K562 (cell line): ENCODE results near the gene CDC23. TPM values are rescaled to one million over a fixed set of nuclear protein-coding genes. Genes with fewer than 3 reads are reported as not detected.

Experiments
- MTA1 ChIP-seq: fragments of 450-650 bp; IDR thresholded peaks from 2 replicates; pipeline ENCODE4 v1.6.1; 2017; ENCODE audit warnings: borderline replicate concordance
- ZNF408 ChIP-seq: fragments of 250-450 bp; sonication (Bioruptor Pico); IDR thresholded peaks from 2 replicates; pipeline ENCODE4 v1.4.0; 2020; ENCODE audit warnings: low read depth, mild to moderate bottlenecking, moderate library complexity
- ZNF668 ChIP-seq: fragments of 250-450 bp; sonication (Bioruptor Pico); IDR thresholded peaks from 2 replicates; pipeline ENCODE4 v1.8.0; 2022; ENCODE audit warnings: mild to moderate bottlenecking, inconsistent platforms
- polyA plus RNA-seq, 8 experiments: library from polyadenylated mRNA; depleted of rRNA in 4 of 8; stranded (reverse) in 5 of 8; unstranded in 3 of 8; fragments of >200 nt; fragmentation: Nextera tagmentation in 2 of 8; fragmentation: Illumina TruSeq in 1 of 8; extraction: Ambion mirVana in 2 of 8; extraction: Trizol in 1 of 8; gene quantifications; 2 replicates each; pipeline versions ENCODE4 v1.2.1 to v1.2.3, GENCODE V29; 2011 to 2014; ENCODE audit warnings: inconsistent platforms in 1 of 8, missing spikeins in 1 of 8
- total RNA-seq, 7 experiments: library from RNA; depleted of rRNA in 6 of 7; stranded (reverse); fragments of >200 nt in 6 of 7; fragmentation: Illumina TruSeq in 2 of 7; extraction: Trizol in 2 of 7; gene quantifications; 2 replicates each; pipeline versions ENCODE4 v1.2.1 to v1.2.3, GENCODE V29; 2011 to 2021; ENCODE audit warnings: low replicate concordance in 1 of 7
- TF ChIP-seq, protein P1 (sequence below): fragments of 200-600 bp; sonication (generic); IDR thresholded peaks from one replicate; pipeline ENCODE4 v1.6.1; 2012; ENCODE audit warnings: mild to moderate bottlenecking, low read depth, low read length, inconsistent platforms
- TF ChIP-seq, protein P2 (sequence below): fragments of 450-650 bp; IDR thresholded peaks from 2 replicates; pipeline ENCODE4 v1.6.1; 2017; ENCODE audit warnings: antibody characterized with exemption, mild to moderate bottlenecking

The CDC23 gene
- total and polyA plus RNA-seq, 9 of the 15 experiments (the other 6 are each of a cell fraction or from before 2014, with no cell fraction given), result 34.5 to 157 (median 65.5) TPM

DNA sequence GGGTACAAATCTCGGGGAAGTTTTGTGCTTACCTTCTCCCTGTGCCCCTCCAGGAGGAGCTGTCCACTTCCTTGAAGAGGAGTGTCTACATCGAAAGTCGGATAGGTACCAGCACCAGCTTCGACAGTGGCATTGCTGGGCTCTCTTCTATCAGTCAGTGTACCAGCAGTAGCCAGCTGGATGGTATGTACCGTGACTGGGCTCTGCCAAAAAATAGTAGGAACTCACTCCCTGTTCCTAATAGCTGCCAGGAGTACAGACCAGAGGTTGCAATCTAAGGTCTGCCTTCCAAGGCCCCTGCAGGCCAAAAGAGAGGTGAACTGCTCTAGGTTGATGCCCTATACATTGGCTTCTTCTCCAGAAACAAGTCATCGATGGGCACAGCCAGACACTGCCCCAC is 30.3 kb downstream of the CDC23 start (continued):
- TF ChIP-seq, protein P1, sequence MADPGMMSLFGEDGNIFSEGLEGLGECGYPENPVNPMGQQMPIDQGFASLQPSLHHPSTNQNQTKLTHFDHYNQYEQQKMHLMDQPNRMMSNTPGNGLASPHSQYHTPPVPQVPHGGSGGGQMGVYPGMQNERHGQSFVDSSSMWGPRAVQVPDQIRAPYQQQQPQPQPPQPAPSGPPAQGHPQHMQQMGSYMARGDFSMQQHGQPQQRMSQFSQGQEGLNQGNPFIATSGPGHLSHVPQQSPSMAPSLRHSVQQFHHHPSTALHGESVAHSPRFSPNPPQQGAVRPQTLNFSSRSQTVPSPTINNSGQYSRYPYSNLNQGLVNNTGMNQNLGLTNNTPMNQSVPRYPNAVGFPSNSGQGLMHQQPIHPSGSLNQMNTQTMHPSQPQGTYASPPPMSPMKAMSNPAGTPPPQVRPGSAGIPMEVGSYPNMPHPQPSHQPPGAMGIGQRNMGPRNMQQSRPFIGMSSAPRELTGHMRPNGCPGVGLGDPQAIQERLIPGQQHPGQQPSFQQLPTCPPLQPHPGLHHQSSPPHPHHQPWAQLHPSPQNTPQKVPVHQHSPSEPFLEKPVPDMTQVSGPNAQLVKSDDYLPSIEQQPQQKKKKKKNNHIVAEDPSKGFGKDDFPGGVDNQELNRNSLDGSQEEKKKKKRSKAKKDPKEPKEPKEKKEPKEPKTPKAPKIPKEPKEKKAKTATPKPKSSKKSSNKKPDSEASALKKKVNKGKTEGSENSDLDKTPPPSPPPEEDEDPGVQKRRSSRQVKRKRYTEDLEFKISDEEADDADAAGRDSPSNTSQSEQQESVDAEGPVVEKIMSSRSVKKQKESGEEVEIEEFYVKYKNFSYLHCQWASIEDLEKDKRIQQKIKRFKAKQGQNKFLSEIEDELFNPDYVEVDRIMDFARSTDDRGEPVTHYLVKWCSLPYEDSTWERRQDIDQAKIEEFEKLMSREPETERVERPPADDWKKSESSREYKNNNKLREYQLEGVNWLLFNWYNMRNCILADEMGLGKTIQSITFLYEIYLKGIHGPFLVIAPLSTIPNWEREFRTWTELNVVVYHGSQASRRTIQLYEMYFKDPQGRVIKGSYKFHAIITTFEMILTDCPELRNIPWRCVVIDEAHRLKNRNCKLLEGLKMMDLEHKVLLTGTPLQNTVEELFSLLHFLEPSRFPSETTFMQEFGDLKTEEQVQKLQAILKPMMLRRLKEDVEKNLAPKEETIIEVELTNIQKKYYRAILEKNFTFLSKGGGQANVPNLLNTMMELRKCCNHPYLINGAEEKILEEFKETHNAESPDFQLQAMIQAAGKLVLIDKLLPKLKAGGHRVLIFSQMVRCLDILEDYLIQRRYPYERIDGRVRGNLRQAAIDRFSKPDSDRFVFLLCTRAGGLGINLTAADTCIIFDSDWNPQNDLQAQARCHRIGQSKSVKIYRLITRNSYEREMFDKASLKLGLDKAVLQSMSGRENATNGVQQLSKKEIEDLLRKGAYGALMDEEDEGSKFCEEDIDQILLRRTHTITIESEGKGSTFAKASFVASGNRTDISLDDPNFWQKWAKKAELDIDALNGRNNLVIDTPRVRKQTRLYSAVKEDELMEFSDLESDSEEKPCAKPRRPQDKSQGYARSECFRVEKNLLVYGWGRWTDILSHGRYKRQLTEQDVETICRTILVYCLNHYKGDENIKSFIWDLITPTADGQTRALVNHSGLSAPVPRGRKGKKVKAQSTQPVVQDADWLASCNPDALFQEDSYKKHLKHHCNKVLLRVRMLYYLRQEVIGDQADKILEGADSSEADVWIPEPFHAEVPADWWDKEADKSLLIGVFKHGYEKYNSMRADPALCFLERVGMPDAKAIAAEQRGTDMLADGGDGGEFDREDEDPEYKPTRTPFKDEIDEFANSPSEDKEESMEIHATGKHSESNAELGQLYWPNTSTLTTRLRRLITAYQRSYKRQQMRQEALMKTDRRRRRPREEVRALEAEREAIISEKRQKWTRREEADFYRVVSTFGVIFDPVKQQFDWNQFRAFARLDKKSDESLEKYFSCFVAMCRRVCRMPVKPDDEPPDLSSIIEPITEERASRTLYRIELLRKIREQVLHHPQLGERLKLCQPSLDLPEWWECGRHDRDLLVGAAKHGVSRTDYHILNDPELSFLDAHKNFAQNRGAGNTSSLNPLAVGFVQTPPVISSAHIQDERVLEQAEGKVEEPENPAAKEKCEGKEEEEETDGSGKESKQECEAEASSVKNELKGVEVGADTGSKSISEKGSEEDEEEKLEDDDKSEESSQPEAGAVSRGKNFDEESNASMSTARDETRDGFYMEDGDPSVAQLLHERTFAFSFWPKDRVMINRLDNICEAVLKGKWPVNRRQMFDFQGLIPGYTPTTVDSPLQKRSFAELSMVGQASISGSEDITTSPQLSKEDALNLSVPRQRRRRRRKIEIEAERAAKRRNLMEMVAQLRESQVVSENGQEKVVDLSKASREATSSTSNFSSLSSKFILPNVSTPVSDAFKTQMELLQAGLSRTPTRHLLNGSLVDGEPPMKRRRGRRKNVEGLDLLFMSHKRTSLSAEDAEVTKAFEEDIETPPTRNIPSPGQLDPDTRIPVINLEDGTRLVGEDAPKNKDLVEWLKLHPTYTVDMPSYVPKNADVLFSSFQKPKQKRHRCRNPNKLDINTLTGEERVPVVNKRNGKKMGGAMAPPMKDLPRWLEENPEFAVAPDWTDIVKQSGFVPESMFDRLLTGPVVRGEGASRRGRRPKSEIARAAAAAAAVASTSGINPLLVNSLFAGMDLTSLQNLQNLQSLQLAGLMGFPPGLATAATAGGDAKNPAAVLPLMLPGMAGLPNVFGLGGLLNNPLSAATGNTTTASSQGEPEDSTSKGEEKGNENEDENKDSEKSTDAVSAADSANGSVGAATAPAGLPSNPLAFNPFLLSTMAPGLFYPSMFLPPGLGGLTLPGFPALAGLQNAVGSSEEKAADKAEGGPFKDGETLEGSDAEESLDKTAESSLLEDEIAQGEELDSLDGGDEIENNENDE, result no peak
- no peak for TF ChIP-seq ZNF408 (CRISPR knock-in tag)
- no peak for TF ChIP-seq ZNF668 (CRISPR knock-in tag)
- TF ChIP-seq, protein P2, sequence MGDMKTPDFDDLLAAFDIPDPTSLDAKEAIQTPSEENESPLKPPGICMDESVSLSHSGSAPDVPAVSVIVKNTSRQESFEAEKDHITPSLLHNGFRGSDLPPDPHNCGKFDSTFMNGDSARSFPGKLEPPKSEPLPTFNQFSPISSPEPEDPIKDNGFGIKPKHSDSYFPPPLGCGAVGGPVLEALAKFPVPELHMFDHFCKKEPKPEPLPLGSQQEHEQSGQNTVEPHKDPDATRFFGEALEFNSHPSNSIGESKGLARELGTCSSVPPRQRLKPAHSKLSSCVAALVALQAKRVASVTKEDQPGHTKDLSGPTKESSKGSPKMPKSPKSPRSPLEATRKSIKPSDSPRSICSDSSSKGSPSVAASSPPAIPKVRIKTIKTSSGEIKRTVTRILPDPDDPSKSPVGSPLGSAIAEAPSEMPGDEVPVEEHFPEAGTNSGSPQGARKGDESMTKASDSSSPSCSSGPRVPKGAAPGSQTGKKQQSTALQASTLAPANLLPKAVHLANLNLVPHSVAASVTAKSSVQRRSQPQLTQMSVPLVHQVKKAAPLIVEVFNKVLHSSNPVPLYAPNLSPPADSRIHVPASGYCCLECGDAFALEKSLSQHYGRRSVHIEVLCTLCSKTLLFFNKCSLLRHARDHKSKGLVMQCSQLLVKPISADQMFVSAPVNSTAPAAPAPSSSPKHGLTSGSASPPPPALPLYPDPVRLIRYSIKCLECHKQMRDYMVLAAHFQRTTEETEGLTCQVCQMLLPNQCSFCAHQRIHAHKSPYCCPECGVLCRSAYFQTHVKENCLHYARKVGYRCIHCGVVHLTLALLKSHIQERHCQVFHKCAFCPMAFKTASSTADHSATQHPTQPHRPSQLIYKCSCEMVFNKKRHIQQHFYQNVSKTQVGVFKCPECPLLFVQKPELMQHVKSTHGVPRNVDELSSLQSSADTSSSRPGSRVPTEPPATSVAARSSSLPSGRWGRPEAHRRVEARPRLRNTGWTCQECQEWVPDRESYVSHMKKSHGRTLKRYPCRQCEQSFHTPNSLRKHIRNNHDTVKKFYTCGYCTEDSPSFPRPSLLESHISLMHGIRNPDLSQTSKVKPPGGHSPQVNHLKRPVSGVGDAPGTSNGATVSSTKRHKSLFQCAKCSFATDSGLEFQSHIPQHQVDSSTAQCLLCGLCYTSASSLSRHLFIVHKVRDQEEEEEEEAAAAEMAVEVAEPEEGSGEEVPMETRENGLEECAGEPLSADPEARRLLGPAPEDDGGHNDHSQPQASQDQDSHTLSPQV, result no peak
- no peak for TF ChIP-seq MTA1
- TF ChIP-seq, all 486 proteins: peak for 0
